WTC11 (cell line): ENCODE results near the gene IST1.

ENCODE experiments used
- ETV6 ChIP-seq: sonication (generic); formaldehyde crosslinking; IDR thresholded peaks from 2 replicates; pipeline ENCODE4 v1.8.1; 2022; ENCODE audit warnings: mild to moderate bottlenecking, missing genetic modification reagents
- IRF2 ChIP-seq: sonication (generic); formaldehyde crosslinking; IDR thresholded peaks from 2 replicates; pipeline ENCODE4 v1.8.0; 2022; ENCODE audit warnings: low read depth, missing genetic modification reagents, borderline replicate concordance
- NFYB ChIP-seq: sonication (generic); formaldehyde crosslinking; conservative IDR thresholded peaks from 2 replicates; pipeline ENCODE4 v1.8.0; 2022; ENCODE audit warnings: low read depth, missing genetic modification reagents
- SP1 ChIP-seq: sonication (generic); formaldehyde crosslinking; conservative IDR thresholded peaks from 2 replicates; pipeline ENCODE4 v1.8.1; 2022; ENCODE audit warnings: missing genetic modification reagents
- TF ChIP-seq, protein P1 (sequence below): fragments of 200-600 bp; IDR thresholded peaks from 2 replicates; pipeline ENCODE4 v1.8.0; 2022; ENCODE audit warnings: antibody characterized with exemption
- TF ChIP-seq, protein P2 (sequence below): sonication (generic); formaldehyde crosslinking; IDR thresholded peaks from 2 replicates; pipeline ENCODE4 v1.8.1; 2022; ENCODE audit warnings: low read depth, missing genetic modification reagents, borderline replicate concordance
- TF ChIP-seq, protein P3 (sequence below): sonication (generic); formaldehyde crosslinking; IDR thresholded peaks from 2 replicates; pipeline ENCODE4 v1.8.1; 2023; ENCODE audit warnings: mild to moderate bottlenecking, missing genetic modification reagents
- TF ChIP-seq, protein P4 (sequence below): sonication (generic); formaldehyde crosslinking; IDR thresholded peaks from 2 replicates; pipeline ENCODE4 v1.8.1; 2023; ENCODE audit warnings: mild to moderate bottlenecking, missing genetic modification reagents, moderate library complexity
- TF ChIP-seq, protein P5 (sequence below): sonication (generic); formaldehyde crosslinking; IDR thresholded peaks from 2 replicates; pipeline ENCODE4 v1.8.0; 2022; ENCODE audit warnings: mild to moderate bottlenecking, missing genetic modification reagents

DNA sequence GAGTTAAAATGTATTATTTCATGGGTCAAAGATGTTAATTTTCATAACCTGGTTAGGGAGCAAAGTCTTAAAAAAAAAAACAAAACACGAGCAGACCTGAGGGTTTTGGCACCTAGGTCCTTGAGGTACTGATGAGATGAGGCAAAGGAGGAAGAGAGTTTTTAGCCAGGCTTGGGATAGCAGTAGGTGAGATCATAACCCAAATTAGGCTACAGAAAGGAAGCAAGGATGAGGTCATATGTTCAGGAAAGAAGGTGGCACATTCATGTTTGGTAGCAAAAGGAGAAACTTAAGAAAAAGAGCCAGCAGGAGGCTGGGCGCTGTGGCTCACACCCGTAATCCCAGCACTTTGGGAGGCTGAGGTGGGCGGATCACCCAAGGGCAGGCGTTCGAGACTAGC lies 46.7 kb upstream of the IST1 start:
- TF ChIP-seq IRF2 (CRISPR knock-in tag) (no peak), SP1 (no peak), ETV6 (CRISPR knock-in tag) (no peak), NFYB (CRISPR knock-in tag) (no peak)
- TF ChIP-seq, protein P1, sequence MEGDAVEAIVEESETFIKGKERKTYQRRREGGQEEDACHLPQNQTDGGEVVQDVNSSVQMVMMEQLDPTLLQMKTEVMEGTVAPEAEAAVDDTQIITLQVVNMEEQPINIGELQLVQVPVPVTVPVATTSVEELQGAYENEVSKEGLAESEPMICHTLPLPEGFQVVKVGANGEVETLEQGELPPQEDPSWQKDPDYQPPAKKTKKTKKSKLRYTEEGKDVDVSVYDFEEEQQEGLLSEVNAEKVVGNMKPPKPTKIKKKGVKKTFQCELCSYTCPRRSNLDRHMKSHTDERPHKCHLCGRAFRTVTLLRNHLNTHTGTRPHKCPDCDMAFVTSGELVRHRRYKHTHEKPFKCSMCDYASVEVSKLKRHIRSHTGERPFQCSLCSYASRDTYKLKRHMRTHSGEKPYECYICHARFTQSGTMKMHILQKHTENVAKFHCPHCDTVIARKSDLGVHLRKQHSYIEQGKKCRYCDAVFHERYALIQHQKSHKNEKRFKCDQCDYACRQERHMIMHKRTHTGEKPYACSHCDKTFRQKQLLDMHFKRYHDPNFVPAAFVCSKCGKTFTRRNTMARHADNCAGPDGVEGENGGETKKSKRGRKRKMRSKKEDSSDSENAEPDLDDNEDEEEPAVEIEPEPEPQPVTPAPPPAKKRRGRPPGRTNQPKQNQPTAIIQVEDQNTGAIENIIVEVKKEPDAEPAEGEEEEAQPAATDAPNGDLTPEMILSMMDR = no peak
- TF ChIP-seq, protein P2, sequence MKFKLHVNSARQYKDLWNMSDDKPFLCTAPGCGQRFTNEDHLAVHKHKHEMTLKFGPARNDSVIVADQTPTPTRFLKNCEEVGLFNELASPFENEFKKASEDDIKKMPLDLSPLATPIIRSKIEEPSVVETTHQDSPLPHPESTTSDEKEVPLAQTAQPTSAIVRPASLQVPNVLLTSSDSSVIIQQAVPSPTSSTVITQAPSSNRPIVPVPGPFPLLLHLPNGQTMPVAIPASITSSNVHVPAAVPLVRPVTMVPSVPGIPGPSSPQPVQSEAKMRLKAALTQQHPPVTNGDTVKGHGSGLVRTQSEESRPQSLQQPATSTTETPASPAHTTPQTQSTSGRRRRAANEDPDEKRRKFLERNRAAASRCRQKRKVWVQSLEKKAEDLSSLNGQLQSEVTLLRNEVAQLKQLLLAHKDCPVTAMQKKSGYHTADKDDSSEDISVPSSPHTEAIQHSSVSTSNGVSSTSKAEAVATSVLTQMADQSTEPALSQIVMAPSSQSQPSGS (CRISPR knock-in tag) = no peak
- TF ChIP-seq, protein P3, sequence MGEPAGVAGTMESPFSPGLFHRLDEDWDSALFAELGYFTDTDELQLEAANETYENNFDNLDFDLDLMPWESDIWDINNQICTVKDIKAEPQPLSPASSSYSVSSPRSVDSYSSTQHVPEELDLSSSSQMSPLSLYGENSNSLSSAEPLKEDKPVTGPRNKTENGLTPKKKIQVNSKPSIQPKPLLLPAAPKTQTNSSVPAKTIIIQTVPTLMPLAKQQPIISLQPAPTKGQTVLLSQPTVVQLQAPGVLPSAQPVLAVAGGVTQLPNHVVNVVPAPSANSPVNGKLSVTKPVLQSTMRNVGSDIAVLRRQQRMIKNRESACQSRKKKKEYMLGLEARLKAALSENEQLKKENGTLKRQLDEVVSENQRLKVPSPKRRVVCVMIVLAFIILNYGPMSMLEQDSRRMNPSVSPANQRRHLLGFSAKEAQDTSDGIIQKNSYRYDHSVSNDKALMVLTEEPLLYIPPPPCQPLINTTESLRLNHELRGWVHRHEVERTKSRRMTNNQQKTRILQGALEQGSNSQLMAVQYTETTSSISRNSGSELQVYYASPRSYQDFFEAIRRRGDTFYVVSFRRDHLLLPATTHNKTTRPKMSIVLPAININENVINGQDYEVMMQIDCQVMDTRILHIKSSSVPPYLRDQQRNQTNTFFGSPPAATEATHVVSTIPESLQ (CRISPR knock-in tag) = no peak
- TF ChIP-seq, protein P4, sequence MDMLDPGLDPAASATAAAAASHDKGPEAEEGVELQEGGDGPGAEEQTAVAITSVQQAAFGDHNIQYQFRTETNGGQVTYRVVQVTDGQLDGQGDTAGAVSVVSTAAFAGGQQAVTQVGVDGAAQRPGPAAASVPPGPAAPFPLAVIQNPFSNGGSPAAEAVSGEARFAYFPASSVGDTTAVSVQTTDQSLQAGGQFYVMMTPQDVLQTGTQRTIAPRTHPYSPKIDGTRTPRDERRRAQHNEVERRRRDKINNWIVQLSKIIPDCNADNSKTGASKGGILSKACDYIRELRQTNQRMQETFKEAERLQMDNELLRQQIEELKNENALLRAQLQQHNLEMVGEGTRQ (CRISPR knock-in tag) = no peak
- TF ChIP-seq, protein P5, sequence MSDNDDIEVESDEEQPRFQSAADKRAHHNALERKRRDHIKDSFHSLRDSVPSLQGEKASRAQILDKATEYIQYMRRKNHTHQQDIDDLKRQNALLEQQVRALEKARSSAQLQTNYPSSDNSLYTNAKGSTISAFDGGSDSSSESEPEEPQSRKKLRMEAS (CRISPR knock-in tag) = no peak
